Astrocyte of the spinal cord (primary cell): ENCODE results near the gene GRID2IP.

Experiments
- DNase-seq: peaks from one replicate; pipeline ENCODE4 v3.0.0; 2011; ENCODE audit warnings: low read depth, low spot score
- H3K4me3 ChIP-seq: 2 replicates; pipeline ENCODE4 v1.5.1; 2011; ENCODE audit warnings: low read depth, mild to moderate bottlenecking, low read length, moderate library complexity
- CTCF ChIP-seq: IDR thresholded peaks from 2 replicates; pipeline ENCODE4 v1.5.1; 2012; ENCODE audit warnings: low read depth, mild to moderate bottlenecking, low read length, inconsistent platforms
- in situ Hi-C: cut with HindIII; loops from 2 replicates; pipeline ENCODE4 v1.10.0; 2017; ENCODE audit warnings: low sequenced_read_pairs

Gene GRID2IP

GRCh38 chr7:6505685-6506559 is 45.3 kb downstream of the GRID2IP start:
- H3K4me3 ChIP-seq = no peak overlapping the region
- in situ Hi-C loops = no loop called here

GRCh38 chr7:6504996-6505395 is 46.3 kb downstream of the GRID2IP start:
- no peak overlapping the region for H3K4me3 ChIP-seq
- no peak for DNase-seq
- TF ChIP-seq CTCF = no peak
- in situ Hi-C loops = no loop called here

More at GRCh38 chr7:6505685-6506559, 45.3 kb downstream of the GRID2IP start:
- TF ChIP-seq CTCF = no peak
- DNase-seq = no peak

DNA sequence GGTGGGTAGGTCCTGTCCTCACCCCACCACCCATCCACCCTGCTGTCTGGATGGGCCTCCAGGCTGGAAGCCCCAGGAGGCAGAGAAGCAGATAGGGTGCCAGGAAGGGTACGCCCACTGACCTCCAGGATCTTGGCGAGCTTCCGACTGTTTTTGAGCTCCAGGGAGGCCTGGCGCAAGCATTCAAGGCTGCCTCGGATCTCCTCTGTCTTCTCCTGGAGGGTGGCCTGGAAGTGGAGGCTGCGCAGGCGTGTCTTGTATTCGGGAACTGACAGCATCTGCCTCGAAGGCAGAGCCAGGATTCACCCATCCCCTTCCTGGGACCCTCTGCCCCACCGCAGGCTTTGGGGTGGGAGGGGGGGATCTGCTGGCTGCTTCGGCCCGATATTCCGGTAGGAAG is 48.4 kb downstream of the GRID2IP start:
- DNase-seq = no peak
- H3K4me3 ChIP-seq = no peak overlapping the region
- no peak for TF ChIP-seq CTCF
- in situ Hi-C loops = no loop called here

- in situ Hi-C loops = no loop called here
- H3K4me3 ChIP-seq = no peak overlapping the region
- TF ChIP-seq CTCF = no peak
- DNase-seq = no peak
Measured at GRCh38 chr7:6501586-6502564, 49.4 kb downstream of the GRID2IP start.

DNA sequence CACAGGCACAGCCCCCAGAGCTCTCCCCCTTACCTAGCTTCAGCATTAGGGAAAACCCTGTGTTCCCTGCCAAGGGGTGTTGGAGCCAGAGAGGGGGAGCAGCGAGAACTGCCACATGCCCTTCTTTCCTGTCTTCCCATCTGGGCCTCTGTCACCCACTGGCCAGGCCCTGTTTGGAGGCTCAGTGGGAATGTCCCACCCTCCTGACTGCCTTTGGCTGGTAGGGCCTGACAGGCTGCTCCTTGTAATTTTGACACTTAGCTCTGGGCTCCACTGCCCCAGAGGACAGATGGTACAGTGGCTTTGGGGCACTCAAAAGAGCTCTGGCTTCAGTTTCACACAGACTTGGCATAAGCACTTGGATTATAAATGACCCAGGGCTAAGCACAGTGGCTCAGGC is 50.6 kb downstream of the GRID2IP start:
- H3K4me3 ChIP-seq = no peak overlapping the region
- in situ Hi-C loops = no loop called here
- no peak for DNase-seq
- no peak for TF ChIP-seq CTCF

DNA sequence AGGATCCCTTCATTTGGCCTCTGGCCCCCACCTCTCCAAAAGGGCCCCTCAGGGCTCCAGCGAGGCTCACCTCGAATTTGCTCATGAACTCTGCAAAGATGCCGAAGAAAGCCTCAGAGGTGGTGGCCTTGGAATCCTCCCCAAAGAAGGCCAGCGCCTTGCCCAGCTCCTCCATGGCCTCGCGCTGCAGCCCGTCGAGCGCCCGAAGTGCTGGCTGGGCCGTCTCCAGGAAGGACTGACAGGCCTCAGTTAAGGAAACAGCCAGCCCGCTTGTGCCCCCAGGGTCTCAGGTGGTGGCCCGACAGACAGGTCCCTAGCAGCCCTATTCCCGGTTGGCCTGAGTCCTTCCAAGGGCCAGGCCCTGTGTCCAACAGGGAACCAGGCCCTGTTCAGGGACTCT is 53.3 kb downstream of the GRID2IP start:
- in situ Hi-C loops = no loop called here
- no peak for TF ChIP-seq CTCF
- DNase-seq = no peak
- H3K4me3 ChIP-seq = no peak overlapping the region
